Activated naive CD8-positive, alpha-beta T cell treated with anti-CD3 and anti-CD28 coated beads, Interleukin-2, amount 50 U/mL, for 16 hours (primary cell): ENCODE measurements around the gene NT5DC1.

Experiments
- DNase-seq: peaks from one replicate; pipeline ENCODE4 v3.0.0-alpha.2; 2020; ENCODE audit warnings: low read depth, low spot score

The NT5DC1 gene

DNA sequence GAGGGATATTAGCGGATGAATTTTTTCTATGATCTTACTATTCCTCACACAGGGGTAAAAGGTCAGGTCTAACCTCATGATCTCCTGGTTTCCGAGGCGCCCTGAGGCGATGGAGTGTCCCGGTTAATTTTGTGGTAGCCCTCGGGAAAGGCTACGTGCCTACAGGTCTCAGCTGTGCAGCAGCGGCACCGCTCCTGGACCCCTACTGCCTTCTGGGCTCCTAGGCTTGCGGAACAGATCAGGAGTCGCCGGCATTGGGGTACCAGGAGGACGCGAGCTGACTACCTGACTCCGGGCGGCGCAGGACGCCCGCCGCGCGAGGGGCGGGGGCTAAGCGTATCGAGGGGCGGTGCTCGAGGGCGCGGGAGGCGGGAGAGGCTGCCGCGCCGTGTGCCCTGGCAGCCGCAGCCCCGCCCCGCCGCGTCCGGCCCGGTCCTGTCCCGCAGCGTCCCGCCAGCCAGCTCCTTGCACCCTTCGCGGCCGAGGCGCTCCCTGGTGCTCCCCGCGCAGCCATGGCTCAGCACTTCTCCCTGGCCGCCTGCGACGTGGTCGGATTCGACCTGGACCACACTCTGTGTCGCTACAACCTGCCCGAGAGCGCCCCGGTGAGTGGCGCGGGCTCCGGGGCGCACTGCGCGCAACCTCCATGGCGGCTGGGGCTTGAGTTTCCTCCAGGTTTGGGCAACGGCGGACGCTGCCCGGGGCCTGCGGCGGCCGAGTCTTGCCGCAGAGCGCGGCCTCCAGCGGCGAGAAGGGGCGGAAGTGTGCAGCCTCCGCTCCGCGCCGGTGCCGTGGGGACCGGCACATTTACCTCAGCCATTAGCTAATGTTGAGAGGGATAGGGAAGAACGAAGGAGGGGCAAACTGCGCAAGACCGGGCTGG, at the start of gene NT5DC1:
Gene NT5DC1 (plus strand): TSS at position 435 of the 883 bp plus-strand sequence. CDS start 78 bp downstream, at position 513.
- peak; percentile 72 for DNase-seq

DNA sequence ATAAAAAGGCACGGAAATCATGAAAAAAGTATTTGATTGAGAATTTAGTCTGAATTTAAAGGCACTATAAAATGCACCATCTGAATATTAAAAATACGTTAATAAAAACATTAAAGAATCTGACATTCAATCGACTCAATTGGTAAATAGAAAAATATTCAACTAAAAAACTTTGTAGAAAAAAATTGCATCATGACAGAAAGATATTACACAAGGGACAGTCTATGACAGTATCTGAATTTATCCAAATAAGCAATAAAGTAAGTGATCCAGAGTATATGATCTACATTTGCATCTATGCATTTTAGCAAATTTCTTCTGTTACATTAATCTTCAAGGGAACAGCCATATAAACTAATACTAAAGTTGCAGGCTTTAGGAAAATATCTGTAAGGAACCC, 49.4 kb upstream of the NT5DC1 start:
- no peak for DNase-seq

DNA sequence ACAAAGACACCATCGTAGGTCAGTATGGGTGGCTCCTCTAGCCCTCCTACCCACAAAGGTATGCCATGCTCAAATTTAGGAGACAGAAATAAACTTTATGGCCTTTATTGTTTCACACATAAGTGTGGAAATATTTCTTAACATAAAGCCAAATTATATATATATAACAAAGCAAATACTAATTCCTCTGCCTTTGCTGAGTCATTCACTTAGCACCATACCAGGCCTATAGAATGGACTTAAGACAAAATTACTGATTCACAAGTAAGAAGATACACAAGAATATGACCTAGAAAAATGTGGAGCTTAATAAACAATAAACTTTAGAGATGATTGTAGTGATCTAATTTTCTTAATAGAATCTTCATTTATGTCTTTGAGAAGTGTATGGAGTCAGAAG, 45.1 kb upstream of the NT5DC1 start:
- DNase-seq: no peak

DNA sequence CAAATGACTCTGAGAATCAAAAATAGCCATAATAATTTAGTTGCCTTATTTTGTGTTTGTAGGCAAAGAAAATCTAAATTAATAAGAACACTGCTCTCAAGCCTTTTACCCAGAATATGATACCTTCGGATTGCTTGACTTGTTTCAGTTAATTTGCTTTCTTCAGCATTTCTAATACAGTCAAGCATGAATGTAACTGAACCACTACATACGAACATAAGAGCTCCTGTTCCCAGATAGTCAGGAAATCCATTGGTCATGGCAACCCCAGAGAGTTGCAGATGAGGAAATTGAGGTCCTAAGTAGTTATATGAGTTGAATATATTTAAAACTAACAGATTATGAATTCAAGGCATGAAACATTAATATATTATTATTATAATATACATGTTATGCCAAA, 42.9 kb upstream of the NT5DC1 start:
- DNase-seq: no peak

GRCh38 chr6:116059713-116060571, 40.7 kb upstream of the NT5DC1 start:
- no peak for DNase-seq

- DNase-seq: no peak
Measured at GRCh38 chr6:116060572-116061283, 39.9 kb upstream of the NT5DC1 start, which contains the start of gene FRK. FRK (minus strand) TSS chr6:116060891; CDS start chr6:116060311, 580 bp downstream.

DNA sequence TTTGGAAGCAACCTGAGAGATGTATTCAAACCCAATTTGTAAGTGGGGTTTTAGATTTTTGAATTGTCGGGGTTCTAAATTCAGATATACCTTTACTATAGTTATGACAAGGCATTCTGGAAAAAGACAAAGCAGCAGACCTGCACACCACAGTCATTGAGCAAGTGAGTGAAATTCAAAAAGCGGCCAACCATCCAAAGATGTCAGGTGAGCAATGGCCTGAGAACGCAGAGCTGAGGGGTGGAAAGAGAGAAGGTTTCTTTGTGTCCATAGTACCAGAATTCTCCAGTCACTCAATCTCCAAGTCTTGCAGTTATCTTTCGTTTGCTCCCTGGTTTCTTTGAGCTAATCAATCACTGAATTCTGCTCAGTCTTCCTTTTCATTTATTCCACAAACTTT, 38.2 kb upstream of the NT5DC1 start:
- DNase-seq: no peak

GRCh38 chr6:116064666-116065065, 36.0 kb upstream of the NT5DC1 start:
- no peak for DNase-seq

- DNase-seq: no peak
Measured at GRCh38 chr6:116066789-116067188, 33.9 kb upstream of the NT5DC1 start.

DNA sequence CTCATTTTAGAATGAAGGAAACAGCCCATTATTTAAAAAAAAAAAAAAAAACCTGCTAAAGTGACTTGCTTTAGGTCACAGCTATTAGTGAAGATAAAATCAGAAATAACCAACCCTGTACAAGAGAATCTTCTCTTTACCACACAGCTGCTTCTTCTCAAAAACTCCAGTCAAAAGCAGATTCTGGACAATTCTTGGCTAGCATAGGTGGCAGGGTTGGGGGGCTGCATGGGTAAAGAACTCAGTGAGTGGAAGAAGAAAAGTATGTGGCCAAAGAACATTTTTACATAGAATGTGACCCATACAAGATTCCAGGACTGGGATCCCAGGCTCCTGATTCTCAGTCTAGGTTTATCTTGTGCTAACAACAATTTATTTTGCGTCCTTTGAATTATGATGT, 30.6 kb upstream of the NT5DC1 start:
- no peak for DNase-seq

- no peak for DNase-seq
Measured at GRCh38 chr6:116070616-116071389, 29.9 kb upstream of the NT5DC1 start.

DNA sequence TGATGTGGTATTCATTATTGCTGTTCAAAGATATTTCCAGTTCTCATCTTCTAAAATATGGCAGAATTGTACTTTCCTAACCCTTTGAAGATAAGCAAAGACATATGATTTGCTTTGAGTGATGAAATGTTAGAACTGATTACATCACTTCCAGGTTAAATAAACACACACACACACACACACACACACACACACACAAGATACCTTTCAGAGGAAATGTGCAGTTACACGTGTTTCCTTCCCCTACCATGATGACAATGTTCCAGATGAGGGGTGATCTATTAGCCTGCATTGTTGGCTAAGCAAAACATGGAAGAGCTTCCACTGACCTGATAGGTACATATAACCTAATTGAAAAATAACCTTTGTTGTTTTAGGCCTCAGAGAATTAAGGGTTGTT, 28.3 kb upstream of the NT5DC1 start:
- no peak for DNase-seq

- DNase-seq: no peak
Measured at GRCh38 chr6:116073765-116074440, 26.8 kb upstream of the NT5DC1 start.

DNA sequence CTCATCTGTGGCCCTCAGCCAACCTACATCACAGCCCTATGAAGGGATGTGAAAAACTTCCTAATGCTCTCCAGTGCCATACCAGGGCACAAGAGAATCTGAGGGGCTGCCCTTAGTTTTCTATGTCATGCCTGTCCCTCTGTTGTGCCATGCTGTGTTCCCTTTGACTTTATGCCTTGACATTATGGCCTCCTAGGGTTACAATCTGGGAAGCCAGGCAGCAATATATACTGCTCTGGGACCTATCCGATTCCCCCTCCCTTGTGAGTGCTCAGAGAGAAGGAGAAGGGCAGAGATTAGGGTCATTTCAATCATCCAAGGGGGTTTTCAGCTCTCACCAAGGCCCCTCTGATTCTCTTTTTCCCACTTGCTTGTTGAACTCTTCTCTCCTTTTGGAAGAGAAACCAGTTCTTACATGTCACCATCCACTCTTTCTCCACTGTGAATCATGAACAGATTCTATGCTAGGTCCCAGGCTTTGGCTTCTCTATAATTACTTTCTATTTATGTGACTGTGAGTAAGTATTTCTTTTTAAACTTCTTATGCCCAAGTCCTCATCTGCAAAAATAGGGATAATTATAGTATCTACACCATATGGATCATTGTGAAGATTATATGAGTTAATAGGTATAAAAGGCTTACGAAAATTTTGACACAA, 25.8 kb upstream of the NT5DC1 start:
- DNase-seq: no peak

GRCh38 chr6:116078522-116078921, 22.1 kb upstream of the NT5DC1 start:
- no peak for DNase-seq

DNA sequence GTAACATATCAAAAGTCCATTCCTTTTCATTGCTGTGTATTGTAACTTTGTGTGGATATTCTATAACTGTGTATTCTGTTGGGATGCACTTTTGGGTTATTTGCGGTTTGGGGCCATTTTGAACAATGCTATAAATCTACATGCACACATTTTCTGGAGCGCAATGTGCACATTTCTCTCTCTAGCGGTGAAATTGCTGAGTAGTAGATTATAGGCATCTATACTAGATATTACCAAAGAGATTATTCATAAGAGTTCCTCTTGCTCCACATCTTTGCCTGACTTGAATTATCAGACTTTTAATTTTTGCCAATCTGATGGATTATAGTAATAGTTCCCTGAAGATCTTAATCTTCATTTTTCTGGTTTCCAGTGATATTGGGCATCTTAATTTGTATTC, 21.7 kb upstream of the NT5DC1 start:
- no peak for DNase-seq

- no peak for DNase-seq
Measured at GRCh38 chr6:116083052-116083451, 17.6 kb upstream of the NT5DC1 start.

- no peak for DNase-seq
Measured at GRCh38 chr6:116084284-116084683, 16.4 kb upstream of the NT5DC1 start.

GRCh38 chr6:116087437-116088027, 13.1 kb upstream of the NT5DC1 start:
- DNase-seq: no peak

DNA sequence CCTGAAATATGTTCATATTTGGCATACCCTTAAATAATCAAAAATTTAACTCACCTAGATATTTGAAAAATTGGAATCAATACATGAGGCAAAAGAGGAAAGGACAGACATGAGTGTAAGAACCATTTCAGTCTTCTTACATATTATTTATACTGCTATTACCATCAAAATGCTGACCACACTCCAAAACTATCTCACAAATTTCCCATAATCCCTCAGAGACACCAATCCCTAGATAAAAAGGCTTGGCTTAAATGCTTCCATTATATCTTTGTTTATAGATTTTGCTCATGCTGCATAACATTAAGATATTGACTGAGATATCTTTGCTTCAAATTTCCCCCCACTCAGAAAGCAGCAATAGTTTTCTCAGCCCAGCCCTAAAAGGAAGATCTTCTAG, 11.7 kb upstream of the NT5DC1 start:
- DNase-seq: no peak
